ENCODE results near the gene TERT.
A peak's percentile ranks its signal among the peaks of the same experiment; 100 is the strongest.

TERT gene

DNA sequence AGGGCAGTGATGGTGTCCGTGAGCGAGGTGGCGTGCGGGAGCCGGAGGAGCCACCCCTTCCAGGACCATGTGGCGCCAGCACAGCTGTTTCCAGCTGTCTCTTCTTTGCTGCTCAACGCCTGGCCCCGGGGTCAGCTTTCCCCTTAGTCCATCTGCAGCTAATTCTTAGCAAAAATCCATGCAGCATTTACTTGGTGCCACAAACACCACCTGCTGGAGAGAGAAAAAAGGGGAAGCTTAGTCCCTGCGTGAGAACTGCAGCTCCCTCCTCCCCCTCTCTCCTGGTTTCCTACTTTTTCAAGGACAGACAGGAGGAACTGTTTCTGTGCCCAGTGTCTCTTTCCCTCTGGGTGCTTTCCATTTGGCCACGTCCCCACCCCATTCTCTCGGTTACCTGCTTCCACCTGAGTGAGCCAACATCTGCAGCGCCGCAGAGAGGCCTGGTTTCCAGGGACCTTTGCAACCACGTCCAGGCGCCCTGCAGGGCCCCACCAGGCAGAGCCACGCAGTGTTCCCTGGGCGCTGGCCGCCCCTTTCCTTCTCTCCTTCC, 90.1 kb downstream of the TERT start:
- no peak overlapping the region for H3K27ac Mint-ChIP-seq
- no peak overlapping the region for H3K4me3 Mint-ChIP-seq
- no peak for DNase-seq (ENCODE audit: low spot score in 2 of 2)
- no peaks in the 10 kb centered on the region for H3K36me3 Mint-ChIP-seq
- ATAC-seq = no peak
- H3K4me1 Mint-ChIP-seq = no peaks in the 10 kb centered on the region
- no peaks in the 10 kb centered on the region for H3K9me3 Mint-ChIP-seq

DNA sequence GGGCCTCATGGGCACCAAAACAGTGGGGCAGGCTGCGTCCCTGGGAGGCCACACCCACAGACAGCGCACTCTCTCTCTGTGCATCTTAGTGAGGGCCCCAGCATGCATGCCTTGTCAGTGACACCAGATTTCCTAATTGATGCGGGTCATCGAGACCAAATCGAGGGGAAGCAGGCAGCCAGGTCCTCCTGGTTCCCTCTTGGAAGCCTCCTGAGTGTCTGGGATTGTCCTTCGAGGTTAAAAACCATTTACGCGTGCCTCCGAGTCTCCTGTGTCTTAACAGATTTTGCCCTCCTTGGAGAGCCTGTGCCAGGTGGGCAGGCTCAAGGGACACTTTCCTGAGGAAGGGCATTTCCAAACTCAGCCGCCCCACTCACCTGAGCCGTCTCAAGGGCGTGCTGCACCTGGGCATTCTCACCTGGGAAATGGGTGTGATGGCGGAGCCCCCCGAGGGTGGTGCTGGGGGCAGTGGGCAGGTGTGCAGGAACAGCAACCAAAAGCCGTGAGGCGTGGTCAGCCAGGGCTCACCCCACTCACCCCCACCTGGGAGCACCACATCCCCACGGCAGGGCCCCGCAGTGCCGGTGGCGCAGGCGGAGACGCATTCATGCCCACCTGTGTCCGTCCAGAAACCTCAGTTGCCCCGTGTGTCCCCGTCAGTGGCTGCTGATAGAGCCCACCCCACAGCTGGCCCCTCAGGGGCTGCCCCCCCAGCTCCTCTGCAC, 90.7 kb downstream of the TERT start:
- H3K4me3 Mint-ChIP-seq = no peak overlapping the region
- ATAC-seq (no peak), DNase-seq (ENCODE audit: low spot score in 2 of 2) (no peak)
- no peak overlapping the region for H3K27ac Mint-ChIP-seq
- H3K9me3 Mint-ChIP-seq = no peaks in the 10 kb centered on the region
- no peaks in the 10 kb centered on the region for H3K4me1 Mint-ChIP-seq
- no peaks in the 10 kb centered on the region for H3K36me3 Mint-ChIP-seq

DNA sequence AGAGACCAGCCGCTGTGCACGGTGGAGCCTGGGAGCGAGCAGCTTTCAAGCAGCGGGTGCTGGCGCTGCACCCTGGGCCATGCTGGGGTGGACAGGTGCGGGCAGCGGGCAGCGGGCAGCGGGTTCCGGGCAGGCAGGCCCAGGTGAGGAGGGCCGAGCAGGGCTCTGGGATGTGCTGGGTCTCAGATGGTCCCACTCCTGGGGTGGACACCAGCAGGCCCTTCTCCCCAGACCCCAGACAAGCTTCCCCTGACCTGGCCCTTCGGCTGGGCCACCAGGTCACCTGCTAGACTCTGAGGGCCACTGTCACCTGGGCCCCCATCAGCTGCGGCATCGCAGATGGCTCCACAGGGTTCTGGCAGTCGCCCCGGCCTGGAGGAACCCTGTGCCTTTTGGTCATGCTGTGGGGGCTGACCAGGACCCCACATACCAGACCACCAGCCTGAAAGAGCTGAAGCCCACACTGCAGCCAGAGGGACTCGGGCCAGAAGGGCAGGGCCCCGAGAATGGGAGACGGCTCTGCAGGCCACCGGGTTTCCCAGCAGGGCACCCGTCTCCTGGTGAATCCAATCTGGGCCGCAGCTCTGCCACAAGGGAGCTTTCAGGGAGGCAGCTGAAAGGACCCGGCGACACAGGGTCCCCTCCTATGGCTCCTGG, 91.4 kb downstream of the TERT start:
- no peaks in the 10 kb centered on the region for H3K36me3 Mint-ChIP-seq
- peak; percentile 3 for ATAC-seq
- no peaks in the 10 kb centered on the region for H3K9me3 Mint-ChIP-seq
- H3K4me1 Mint-ChIP-seq = no peaks in the 10 kb centered on the region
- DNase-seq (ENCODE audit: low spot score in 2 of 2) = no peak
- H3K4me3 Mint-ChIP-seq = no peak overlapping the region
- H3K27ac Mint-ChIP-seq = no peak overlapping the region
